HepG2 (cell line): Measurements from ENCODE around the gene HOXC4. TPM values are rescaled to one million over a fixed set of nuclear protein-coding genes. Genes with fewer than 3 reads are reported as not detected.

Experiments used
- ATAC-seq: fragments of 200-7000 bp; cut with Tn5 transposase; 3 replicates; pipeline ENCODE4 v1.9.1; 2020; ENCODE audit warnings: mild to moderate bottlenecking, moderate library complexity
- BruUV-seq: library from RNA; stranded (reverse); fragments of 400-500 nt; replicated peaks from 2 replicates; lab custom pipeline; 2021; lab: Mats Ljungman, UMichigan
- CTCF ChIA-PET: fragments of 300-600 bp; formaldehyde crosslinking; extraction: SDS; loops from one replicate; lab custom pipeline; 2021; ENCODE audit warnings: low total read pairs, inconsistent platforms, low intra/inter-chr PET ratio; lab: Yijun Ruan, JAX
- POLR2A ChIA-PET: fragments of 350-600 bp; sonication (Branson Sonifier 250); formaldehyde crosslinking; loops from one replicate; lab custom pipeline; 2020; ENCODE audit warnings: antibody characterized with exemption, inconsistent platforms; lab: Yijun Ruan, JAX
- DNase-seq: peaks from one replicate; pipeline ENCODE4 v3.0.0-alpha.2; 2015; ENCODE audit warnings: low spot score
- FAIRE-seq: peaks from 3 replicates; lab custom pipeline; 2011; peaks lifted over from hg19 to GRCh38; lab: Jason Lieb, UNC
- H2AFZ ChIP-seq: one replicate; pipeline ENCODE4 v1.6.1; 2011; ENCODE audit warnings: low read length, inconsistent platforms
- H3K27ac ChIP-seq: fragments of 300-600 bp; 3 replicates; pipeline ENCODE4 v1.8.0; 2011; ENCODE audit warnings: mixed run types, mild to moderate bottlenecking, mixed read lengths, low read length, inconsistent platforms; ENCODE audit not compliant: insufficient read depth; ENCODE audit errors: extremely low read length
- H3K27me3 ChIP-seq, 2 experiments: fragments of 200-600 bp in 1 of 2; 2 replicates in 1 of 2; 3 replicates in 1 of 2; pipeline versions ENCODE4 v1.6.0 to v1.8.0; 2011; ENCODE audit warnings: low read length in 2 of 2, mild to moderate bottlenecking in 2 of 2, moderate library complexity in 2 of 2, inconsistent platforms in 1 of 2; ENCODE audit not compliant: insufficient read depth in 2 of 2, control insufficient read depth in 1 of 2
- H3K36me3 ChIP-seq, 2 experiments: fragments of 200-600 bp in 1 of 2; replicated peaks in 1 of 2; 2 replicates in 1 of 2; 3 replicates in 1 of 2; pipeline versions ENCODE4 v1.5.1 to v1.8.0; 2011; ENCODE audit warnings: low read length in 2 of 2, inconsistent platforms in 1 of 2; ENCODE audit not compliant: insufficient read depth in 2 of 2, control insufficient read depth in 1 of 2
- H3K4me1 ChIP-seq: 2 replicates; pipeline ENCODE4 v1.5.1; 2012; ENCODE audit warnings: low read length, inconsistent platforms; ENCODE audit not compliant: insufficient read depth
- H3K4me2 ChIP-seq: 2 replicates; pipeline ENCODE4 v1.6.0; 2011; ENCODE audit warnings: low read depth, low read length, inconsistent platforms
- H3K4me3 ChIP-seq, 3 experiments: fragments of 200-600 bp in 1 of 3; sonication (generic), shearing (Covaris generic) in 1 of 3; replicated peaks in 1 of 3; 2 replicates each; pipeline ENCODE4 v1.5.1; 2011 to 2016; ENCODE audit warnings: low read length in 3 of 3, inconsistent platforms in 2 of 3, low read depth in 2 of 3, mild to moderate bottlenecking in 2 of 3, control low read depth in 1 of 3, mixed read lengths in 1 of 3; ENCODE audit not compliant: insufficient read depth in 1 of 3
- H3K79me2 ChIP-seq: one replicate; pipeline ENCODE4 v1.6.1; 2011; ENCODE audit warnings: low read length, inconsistent platforms; ENCODE audit not compliant: insufficient read depth
- H3K9ac ChIP-seq: 2 replicates; pipeline ENCODE4 v1.6.0; 2011; ENCODE audit warnings: mild to moderate bottlenecking, low read depth, low read length, inconsistent platforms; ENCODE audit not compliant: insufficient read depth
- H3K9me3 ChIP-seq: 2 replicates; pipeline ENCODE4 v1.5.1; 2012; ENCODE audit warnings: mild to moderate bottlenecking, low read length
- H4K20me1 ChIP-seq: 2 replicates; pipeline ENCODE4 v1.6.0; 2011; ENCODE audit warnings: inconsistent platforms, mild to moderate bottlenecking, low read length, moderate library complexity; ENCODE audit not compliant: insufficient read depth
- CAMTA2 ChIP-seq: sonication (generic); formaldehyde crosslinking; IDR thresholded peaks from 2 replicates; pipeline ENCODE4 v1.4.0; 2020; ENCODE audit warnings: mild to moderate bottlenecking, missing genetic modification reagents, borderline replicate concordance
- HMG20B ChIP-seq: conservative IDR thresholded peaks from 2 replicates; pipeline ENCODE4 v1.6.1; 2016; ENCODE audit warnings: missing genetic modification reagents, missing compliant biosample characterization
- MAFK ChIP-seq, 2 experiments: IDR thresholded peaks in 1 of 2; conservative IDR thresholded peaks in 1 of 2; 2 replicates each; pipeline ENCODE4 v1.6.1; 2011; ENCODE audit warnings: improper control_type of control experiment in 2 of 2, low read length in 2 of 2
- NCOA1 ChIP-seq: sonication (generic); formaldehyde crosslinking; IDR thresholded peaks from 2 replicates; pipeline ENCODE4 v1.9.0; 2021; ENCODE audit warnings: missing genetic modification reagents
- NR2F6 ChIP-seq, 2 experiments: IDR thresholded peaks; 2 replicates each; pipeline ENCODE4 v1.6.1; 2016; ENCODE audit warnings: antibody characterized with exemption in 1 of 2, mild to moderate bottlenecking in 1 of 2
- ZFP91 ChIP-seq: sonication (generic); formaldehyde crosslinking; IDR thresholded peaks from 2 replicates; pipeline ENCODE4 v1.9.0; 2022; ENCODE audit warnings: missing genetic modification reagents, mild to moderate bottlenecking, borderline replicate concordance
- ZNF563 ChIP-seq: sonication (generic); formaldehyde crosslinking; IDR thresholded peaks from 2 replicates; pipeline ENCODE4 v1.8.0; 2022; ENCODE audit warnings: mild to moderate bottlenecking, moderate library complexity, missing genetic modification reagents
- ZNF567 ChIP-seq: sonication (generic); formaldehyde crosslinking; IDR thresholded peaks from 2 replicates; pipeline ENCODE4 v1.8.1; 2023; ENCODE audit warnings: mild to moderate bottlenecking, missing genetic modification reagents, borderline replicate concordance
- ZNF670 ChIP-seq: sonication (generic); formaldehyde crosslinking; IDR thresholded peaks from 2 replicates; pipeline ENCODE4 v1.8.0; 2022; ENCODE audit warnings: mild to moderate bottlenecking, missing genetic modification reagents, borderline replicate concordance
- ZNF891 ChIP-seq: sonication (generic); formaldehyde crosslinking; IDR thresholded peaks from 2 replicates; pipeline ENCODE4 v1.5.0; 2020; ENCODE audit warnings: mild to moderate bottlenecking, missing genetic modification reagents
- ZSCAN29 ChIP-seq: sonication (generic); formaldehyde crosslinking; conservative IDR thresholded peaks from 2 replicates; pipeline ENCODE4 v1.4.0; 2020; ENCODE audit warnings: mild to moderate bottlenecking, missing genetic modification reagents
- WGBS: methylation state at CpG from one replicate; pipeline ENCODE4 v1.1.6; 2017; ENCODE audit warnings: low lambda C conversion rate; 5-methylcytosine and 5-hydroxymethylcytosine counted together
- in situ Hi-C: cut with HindIII; loops from 2 replicates; pipeline ENCODE4 v1.10.0; 2017; ENCODE audit warnings: low pct_unique_long_range_greater_than_20kb; ENCODE audit not compliant: extremely low pct_ligation_motif_present
- intact Hi-C: fragments of 100-400 bp; cut with micrococcal nuclease; formaldehyde crosslinking; loops from one replicate; pipeline ENCODE4 v1.10.0; 2022; ENCODE audit not compliant: unreplicated experiment
- polyA plus RNA-seq, 8 experiments: library from polyadenylated mRNA; depleted of rRNA in 3 of 8; stranded (reverse) in 7 of 8; unstranded in 1 of 8; fragments of >200 nt; fragmentation: Illumina TruSeq in 4 of 8; extraction: Trizol in 4 of 8; gene quantifications; 2 replicates each; pipeline versions ENCODE4 v1.2.1 to v1.2.3, GENCODE V29; 2011 to 2016; ENCODE audit warnings: low read depth in 4 of 8, missing spikeins in 1 of 8, mixed read lengths in 1 of 8; ENCODE audit not compliant: insufficient read depth in 1 of 8
- total RNA-seq, 5 experiments: library from RNA; depleted of rRNA; stranded (reverse); fragments of >200 nt; fragmentation: Illumina TruSeq; extraction: Trizol; gene quantifications; 2 replicates each; pipeline ENCODE4 v1.2.3, GENCODE V29; 2016; ENCODE audit warnings: low read depth in 1 of 5

The HOXC4 gene
- total and polyA plus RNA-seq, 2 of the 13 experiments (the other 11 are each of a cell fraction or from before 2014, with no cell fraction given): not detected

GRCh38 chr12:54020591-54021405, 32.8 kb upstream of the HOXC4 start:
- Histone ChIP-seq H3K27me3 (peaks cover 2 to 57% of the 10 kb centered on the region in 2 experiments), H2AFZ (no peak overlapping the region), H4K20me1 (no peaks in the 10 kb centered on the region), H3K9me3 (no peaks in the 10 kb centered on the region), H3K4me3 (no peak overlapping the region), H3K4me1 (peaks cover 5% of the 10 kb centered on the region; the same call in 1 of the 2 replicates), H3K79me2 (no peaks in the 10 kb centered on the region), H3K4me2 (no peak overlapping the region), H3K36me3 (no peaks in the 10 kb centered on the region), H3K27ac (no peak overlapping the region), H3K9ac (no peak overlapping the region)
- FAIRE-seq (no peak), ATAC-seq (no peak), DNase-seq (no peak)
- POLR2A ChIA-PET: no interaction called here
- BruUV-seq: no TSS peak
- intact Hi-C loops (no loop called here), in situ Hi-C loops (no loop called here)
- 57% methylated on average over 11 of the region's 23 CpGs for WGBS
- CTCF ChIA-PET: no interaction called here
- TF ChIP-seq ZFP91 (CRISPR knock-in tag): no peak
- TF ChIP-seq ZNF891: no peak
- no peak for TF ChIP-seq ZNF670 (CRISPR knock-in tag)
- no peak for TF ChIP-seq MAFK (conservative IDR thresholded peaks at IDR 0.05 in 1 of 2, IDR thresholded peaks at IDR 0.05 in 1 of 2; ENCODE audit: low read length in 2 of 2)
- TF ChIP-seq ZSCAN29 (CRISPR knock-in tag): no peak
- TF ChIP-seq NR2F6 (IDR thresholded peaks at IDR 0.05): no peak
- no peak for TF ChIP-seq NR2F6 (CRISPR knock-in tag; IDR thresholded peaks at IDR 0.05)
- no peak for TF ChIP-seq CAMTA2 (CRISPR knock-in tag)
- TF ChIP-seq HMG20B (CRISPR knock-in tag): no peak
- TF ChIP-seq ZNF563 (CRISPR knock-in tag): no peak
- TF ChIP-seq NCOA1 (CRISPR knock-in tag): no peak
- TF ChIP-seq ZNF567 (CRISPR knock-in tag): no peak
